Suprapubic skin (tissue), 4 donors: ENCODE measurements around the gene GYPE.
"Not testable (repeated sequence)": the region's sequence is repeated elsewhere in the genome, so short reads cannot be mapped to it uniquely, and the experiment has no call there.

Experiments
- CTCF ChIP-seq, 2 donors: fragments of 200-600 bp in 1 of 2; fragments of 450-650 bp in 1 of 2; sonication (generic) in 1 of 2; IDR thresholded peaks; one replicate each; pipeline ENCODE4 v1.5.1; 2016 to 2019; ENCODE audit warnings: antibody characterized with exemption in 2 of 2, mild to moderate bottlenecking in 1 of 2, moderate library complexity in 1 of 2
- EP300 ChIP-seq: sonication (generic); formaldehyde crosslinking; IDR thresholded peaks from one replicate; pipeline ENCODE4 v1.6.1; 2017; ENCODE audit warnings: antibody characterized with exemption
- POLR2A ChIP-seq, 2 donors: fragments of 450-650 bp; IDR thresholded peaks; one replicate each; pipeline ENCODE4 v1.6.1; 2017; ENCODE audit warnings: antibody characterized with exemption in 2 of 2, mild to moderate bottlenecking in 2 of 2, moderate library complexity in 2 of 2
- POLR2AphosphoS5 ChIP-seq, 3 donors: sonication (generic); formaldehyde crosslinking; IDR thresholded peaks; one replicate each; pipeline ENCODE4 v1.6.1; 2017; ENCODE audit warnings: antibody characterized with exemption in 3 of 3

- TF ChIP-seq CTCF (IDR thresholded peaks at IDR 0.05); POLR2A (IDR thresholded peaks at IDR 0.05); POLR2AphosphoS5 (IDR thresholded peaks at IDR 0.05); EP300: not testable (repeated sequence)
Measured at GRCh38 chr4:143910906-143911305, 5.5 kb upstream of the GYPE start.
